Fibroblast of mammary gland (primary cell): ENCODE measurements around the gene WDR17.

ENCODE experiments used
- DNase-seq: peaks from one replicate; pipeline ENCODE4 v3.0.0-alpha.2; 2010; ENCODE audit warnings: low read depth
- H3K4me3 ChIP-seq: 2 replicates; pipeline ENCODE4 v1.5.1; 2011; ENCODE audit warnings: low read depth, mild to moderate bottlenecking, low read length, moderate library complexity; ENCODE audit not compliant: control insufficient read depth
- TF ChIP-seq, protein P1 (sequence below): conservative IDR thresholded peaks from 2 replicates; pipeline ENCODE4 v1.5.1; 2011; ENCODE audit warnings: low read depth, low read length, inconsistent platforms; ENCODE audit not compliant: control insufficient read depth, insufficient read depth

WDR17 gene

DNA sequence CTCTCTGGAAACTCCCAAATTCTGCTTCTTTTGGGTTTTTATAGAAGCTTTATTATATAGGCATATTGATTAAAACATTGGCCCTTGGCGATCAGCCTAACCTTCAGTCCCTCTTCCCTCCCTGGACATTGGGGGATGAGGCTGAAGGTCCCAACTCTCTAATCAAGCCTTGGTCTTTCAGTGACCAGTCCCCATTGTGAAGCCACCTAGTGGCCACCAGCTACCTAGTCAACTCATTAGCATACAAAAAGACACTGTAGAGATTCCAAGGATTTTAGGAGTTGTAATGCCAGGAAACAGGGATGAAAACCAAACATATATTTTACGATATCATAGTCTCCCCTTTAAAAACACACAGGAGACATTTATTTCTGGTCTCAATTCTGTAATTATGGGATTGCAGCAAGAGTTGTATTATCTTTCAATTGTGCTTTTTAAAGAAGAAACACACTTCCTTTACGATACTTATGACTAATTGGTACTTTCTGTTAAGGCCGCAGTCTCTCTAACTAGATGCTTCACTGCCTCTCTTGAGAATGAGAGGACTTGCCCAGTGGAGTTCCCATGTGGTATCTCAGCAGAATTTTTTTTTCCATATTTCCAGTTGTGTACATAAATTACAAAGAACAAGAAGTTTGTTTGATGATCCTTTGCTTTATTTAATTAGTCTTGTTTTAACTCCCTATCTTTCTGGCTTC lies 58.2 kb downstream of the WDR17 start:
- TF ChIP-seq, protein P1, sequence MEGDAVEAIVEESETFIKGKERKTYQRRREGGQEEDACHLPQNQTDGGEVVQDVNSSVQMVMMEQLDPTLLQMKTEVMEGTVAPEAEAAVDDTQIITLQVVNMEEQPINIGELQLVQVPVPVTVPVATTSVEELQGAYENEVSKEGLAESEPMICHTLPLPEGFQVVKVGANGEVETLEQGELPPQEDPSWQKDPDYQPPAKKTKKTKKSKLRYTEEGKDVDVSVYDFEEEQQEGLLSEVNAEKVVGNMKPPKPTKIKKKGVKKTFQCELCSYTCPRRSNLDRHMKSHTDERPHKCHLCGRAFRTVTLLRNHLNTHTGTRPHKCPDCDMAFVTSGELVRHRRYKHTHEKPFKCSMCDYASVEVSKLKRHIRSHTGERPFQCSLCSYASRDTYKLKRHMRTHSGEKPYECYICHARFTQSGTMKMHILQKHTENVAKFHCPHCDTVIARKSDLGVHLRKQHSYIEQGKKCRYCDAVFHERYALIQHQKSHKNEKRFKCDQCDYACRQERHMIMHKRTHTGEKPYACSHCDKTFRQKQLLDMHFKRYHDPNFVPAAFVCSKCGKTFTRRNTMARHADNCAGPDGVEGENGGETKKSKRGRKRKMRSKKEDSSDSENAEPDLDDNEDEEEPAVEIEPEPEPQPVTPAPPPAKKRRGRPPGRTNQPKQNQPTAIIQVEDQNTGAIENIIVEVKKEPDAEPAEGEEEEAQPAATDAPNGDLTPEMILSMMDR: peak; percentile 66
- no peak overlapping the region for H3K4me3 ChIP-seq
- peak; percentile 35 for DNase-seq

- H3K4me3 ChIP-seq: no peak overlapping the region
- TF ChIP-seq, protein P1: no peak
- DNase-seq: peak; percentile 5
These were observed 59.4 kb downstream of the WDR17 start for GRCh38 chr4:176125063-176125462.

GRCh38 chr4:176134670-176135069 lies 69.0 kb downstream of the WDR17 start:
- DNase-seq: no peak
- H3K4me3 ChIP-seq: no peak overlapping the region

DNA sequence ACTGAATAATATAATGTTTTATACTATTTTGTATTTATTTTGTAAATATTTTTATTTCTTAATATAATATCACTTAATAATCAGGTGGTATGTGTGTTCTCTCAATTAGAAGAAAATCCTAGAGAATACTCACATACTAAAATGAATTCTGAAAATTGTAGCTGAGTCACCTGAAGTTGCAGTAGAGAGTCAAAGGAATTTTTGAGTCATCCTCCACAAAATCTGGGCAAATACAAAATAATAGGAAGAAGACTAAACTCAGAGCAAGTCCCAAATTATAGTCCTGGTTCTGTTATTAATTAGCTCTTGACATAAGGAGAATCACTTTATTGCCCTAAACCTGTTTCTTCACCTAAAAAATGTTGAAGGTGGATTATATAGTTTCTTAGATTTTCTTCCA lies 72.0 kb downstream of the WDR17 start:
- peak; percentile 66 for DNase-seq
- TF ChIP-seq, protein P1: no peak
- H3K4me3 ChIP-seq: no peak overlapping the region

More at GRCh38 chr4:176134670-176135069, 69.0 kb downstream of the WDR17 start:
- TF ChIP-seq, protein P1: no peak

GRCh38 chr4:176139518-176139917 lies 73.9 kb downstream of the WDR17 start:
- no peak for DNase-seq
- TF ChIP-seq, protein P1: no peak
- H3K4me3 ChIP-seq: no peak overlapping the region

DNA sequence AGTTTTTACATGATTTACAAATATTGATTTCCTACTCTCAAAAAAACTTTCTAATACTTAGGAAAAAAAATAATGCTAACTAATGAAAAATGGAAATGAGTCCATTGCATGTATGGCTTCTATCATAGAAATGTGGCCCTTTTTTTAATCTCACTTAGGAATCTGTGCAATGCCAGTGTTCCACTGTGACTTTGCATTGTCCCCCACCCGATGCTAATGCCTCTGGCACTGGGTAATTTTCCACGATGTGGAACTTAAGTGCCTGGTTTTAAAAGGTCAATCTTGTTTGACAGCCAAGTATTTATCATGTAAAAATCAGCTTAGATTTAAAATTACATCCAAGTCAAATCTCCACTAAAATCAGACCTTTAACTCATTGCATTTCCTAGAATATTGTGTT lies 76.6 kb downstream of the WDR17 start:
- no peak for DNase-seq
- TF ChIP-seq, protein P1: no peak
- H3K4me3 ChIP-seq: no peak overlapping the region

GRCh38 chr4:176149680-176150355 lies 84.2 kb downstream of the WDR17 start:
- peak; percentile 2 for DNase-seq
- TF ChIP-seq, protein P1: no peak
- H3K4me3 ChIP-seq: no peak overlapping the region
